HEK293 (cell line): Measurements from ENCODE around the gene SH3GL2.

Experiments used
- CTCF ChIP-seq: fragments of 450-650 bp; formaldehyde crosslinking; IDR thresholded peaks from 2 replicates; pipeline ENCODE4 v1.5.1; 2016; ENCODE audit warnings: missing biosample characterization, missing genetic modification characterization
- KLF17 ChIP-seq: fragments of 450-650 bp; formaldehyde crosslinking; IDR thresholded peaks from 2 replicates; pipeline ENCODE4 v1.5.1; 2016; ENCODE audit warnings: missing biosample characterization, missing genetic modification characterization
- PATZ1 ChIP-seq: fragments of 450-650 bp; formaldehyde crosslinking; IDR thresholded peaks from 2 replicates; pipeline ENCODE4 v1.5.1; 2016; ENCODE audit warnings: missing biosample characterization, missing genetic modification characterization
- ZNF580 ChIP-seq: fragments of 450-650 bp; formaldehyde crosslinking; IDR thresholded peaks from 2 replicates; pipeline ENCODE4 v1.5.1; 2016; ENCODE audit warnings: missing biosample characterization, missing genetic modification characterization

- TF ChIP-seq KLF17 (tag by site-specific recombination) (no peak), PATZ1 (no peak), CTCF (tag by site-specific recombination) (no peak), ZNF580 (tag by site-specific recombination) (no peak)
These were observed 143.1 kb downstream of the SH3GL2 start for GRCh38 chr9:17721954-17722353.
